Measurements from ENCODE around the gene ST8SIA6.

GRCh38 chr10:17344206-17344605 is 110.2 kb downstream of the ST8SIA6 start:
- TF ChIP-seq, protein P1, sequence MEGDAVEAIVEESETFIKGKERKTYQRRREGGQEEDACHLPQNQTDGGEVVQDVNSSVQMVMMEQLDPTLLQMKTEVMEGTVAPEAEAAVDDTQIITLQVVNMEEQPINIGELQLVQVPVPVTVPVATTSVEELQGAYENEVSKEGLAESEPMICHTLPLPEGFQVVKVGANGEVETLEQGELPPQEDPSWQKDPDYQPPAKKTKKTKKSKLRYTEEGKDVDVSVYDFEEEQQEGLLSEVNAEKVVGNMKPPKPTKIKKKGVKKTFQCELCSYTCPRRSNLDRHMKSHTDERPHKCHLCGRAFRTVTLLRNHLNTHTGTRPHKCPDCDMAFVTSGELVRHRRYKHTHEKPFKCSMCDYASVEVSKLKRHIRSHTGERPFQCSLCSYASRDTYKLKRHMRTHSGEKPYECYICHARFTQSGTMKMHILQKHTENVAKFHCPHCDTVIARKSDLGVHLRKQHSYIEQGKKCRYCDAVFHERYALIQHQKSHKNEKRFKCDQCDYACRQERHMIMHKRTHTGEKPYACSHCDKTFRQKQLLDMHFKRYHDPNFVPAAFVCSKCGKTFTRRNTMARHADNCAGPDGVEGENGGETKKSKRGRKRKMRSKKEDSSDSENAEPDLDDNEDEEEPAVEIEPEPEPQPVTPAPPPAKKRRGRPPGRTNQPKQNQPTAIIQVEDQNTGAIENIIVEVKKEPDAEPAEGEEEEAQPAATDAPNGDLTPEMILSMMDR (conservative IDR thresholded peaks at IDR 0.05; ENCODE audit: low read depth, low read length), result no peak
- no peak for TF ChIP-seq EZH2 (IDR thresholded peaks at IDR 0.05; ENCODE audit: borderline replicate concordance, low read depth, low read length, poor library complexity, severe bottlenecking)

Measured in A673 (cell line).